ENCODE data around the gene C1QTNF8.
A peak's percentile ranks its signal among the peaks of the same experiment; 100 is the strongest.
"Not testable (repeated sequence)": the region's sequence is repeated elsewhere in the genome, so short reads cannot be mapped to it uniquely, and the experiment has no call there.

The C1QTNF8 gene

DNA sequence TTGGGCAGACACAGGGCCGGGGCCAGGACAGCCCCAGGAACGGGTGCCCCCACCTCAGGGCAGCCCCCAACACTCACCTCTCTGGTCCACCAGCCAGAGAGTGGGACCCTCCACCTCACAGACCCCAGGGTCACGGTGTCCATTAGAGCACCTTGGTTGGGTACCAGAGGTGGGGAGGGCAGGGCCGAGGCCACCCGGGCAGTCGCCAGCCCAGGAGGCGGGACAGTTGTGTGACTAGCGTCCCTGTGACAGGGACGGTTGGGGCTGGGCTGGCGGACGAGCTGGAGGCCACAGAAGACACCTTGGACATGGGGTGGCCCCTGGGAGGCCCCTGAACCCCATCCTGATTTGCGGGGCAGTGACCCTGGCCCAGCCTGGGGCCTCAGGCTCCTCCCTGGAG lies 11.7 kb upstream of the C1QTNF8 start:
- DNase-seq: no peak

DNA sequence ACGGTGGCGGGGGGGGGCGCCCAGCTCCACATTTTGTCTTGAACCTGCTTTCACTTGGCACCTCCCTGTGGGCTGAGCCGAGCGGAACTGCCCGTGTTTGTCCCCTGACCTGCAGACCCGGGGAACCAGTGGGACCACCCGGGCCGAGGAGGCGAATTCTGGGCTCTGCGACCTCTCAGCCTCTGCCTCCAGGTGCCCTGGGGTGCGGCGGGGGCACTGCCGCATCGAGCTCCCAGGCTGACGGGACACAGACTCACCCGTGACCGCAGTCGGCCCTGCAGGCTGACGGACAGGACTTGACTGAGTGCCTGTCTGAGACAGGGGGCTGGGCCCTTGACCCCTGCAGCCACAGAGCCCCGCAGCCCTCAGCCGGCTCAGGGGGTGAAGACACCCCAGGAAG lies 11.1 kb upstream of the C1QTNF8 start:
- DNase-seq: no peak

DNA sequence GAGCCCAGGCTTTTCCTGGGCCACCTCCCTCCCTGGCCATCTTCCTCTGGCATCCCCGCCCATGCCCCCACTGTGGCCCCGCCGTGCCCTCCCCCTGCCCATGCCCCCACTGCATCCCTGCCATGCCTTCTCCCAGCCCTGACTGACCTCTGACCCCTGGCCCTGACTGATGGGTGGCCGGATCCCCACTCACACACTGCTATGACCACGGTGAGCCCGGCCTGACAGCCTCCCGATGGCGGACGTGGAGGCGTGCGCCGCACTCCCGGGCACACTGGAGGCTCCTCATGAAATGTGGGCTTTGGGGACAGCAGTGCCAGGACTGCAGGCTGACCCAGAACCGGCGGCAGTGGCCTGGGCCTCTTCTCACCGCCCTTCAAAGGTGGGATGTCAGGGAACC lies 10.6 kb upstream of the C1QTNF8 start:
- no peak for DNase-seq

DNA sequence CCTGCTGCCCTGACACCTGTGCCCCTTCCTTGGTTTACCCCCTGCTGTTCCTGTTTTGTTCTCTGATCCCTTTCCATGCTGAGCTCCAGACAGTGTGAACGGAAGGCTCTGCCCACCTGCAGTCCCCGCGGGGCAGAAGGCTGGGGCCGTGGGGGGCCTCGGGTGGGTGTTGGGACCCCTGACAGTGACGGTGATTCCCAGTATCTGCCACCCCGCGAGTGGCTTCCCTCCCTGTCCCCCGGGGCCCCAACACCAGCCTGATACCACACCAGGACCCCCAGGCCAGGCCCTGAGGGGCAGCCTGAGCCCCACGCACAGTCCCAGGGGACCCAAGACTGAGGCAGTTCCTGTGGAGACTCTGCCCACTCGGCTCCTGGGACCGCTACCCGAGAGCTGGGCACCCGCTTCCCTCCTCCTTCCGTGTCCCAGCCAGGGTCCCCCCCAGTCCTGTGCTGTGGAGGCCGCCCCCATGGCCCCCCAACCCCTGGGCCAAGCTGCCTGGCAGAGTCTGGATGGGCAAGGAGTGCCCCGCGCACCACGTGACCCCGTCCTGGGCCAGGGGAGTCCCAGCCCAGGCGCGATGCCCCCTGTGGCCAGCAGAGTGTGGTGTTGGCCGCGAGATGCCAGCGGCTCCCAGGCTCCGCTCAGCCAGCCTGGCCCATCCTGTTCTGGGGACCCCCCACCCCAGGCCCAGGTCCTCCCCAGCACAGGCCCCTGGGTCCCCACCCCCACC lies 10.0 kb upstream of the C1QTNF8 start:
- peak; percentile 21 to 35 for DNase-seq

DNA sequence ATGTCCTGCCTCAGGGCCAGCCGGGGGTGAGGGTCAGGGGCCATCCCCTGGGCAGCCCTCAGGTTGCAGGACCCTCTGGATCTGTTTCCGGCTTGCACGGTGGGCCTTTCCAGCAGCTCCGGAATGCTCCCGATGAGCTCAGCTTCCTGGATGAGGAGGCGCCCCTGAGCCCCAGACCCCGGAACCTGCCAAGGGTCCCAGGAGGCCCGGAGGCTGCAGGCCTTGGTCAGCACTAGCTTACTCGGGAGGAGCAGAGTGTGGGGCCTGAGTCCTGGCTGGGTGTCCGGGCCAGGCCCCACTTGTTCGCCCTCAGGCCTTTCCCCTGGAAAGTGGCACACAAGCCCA lies 7.6 kb upstream of the C1QTNF8 start:
- DNase-seq: no peak

DNA sequence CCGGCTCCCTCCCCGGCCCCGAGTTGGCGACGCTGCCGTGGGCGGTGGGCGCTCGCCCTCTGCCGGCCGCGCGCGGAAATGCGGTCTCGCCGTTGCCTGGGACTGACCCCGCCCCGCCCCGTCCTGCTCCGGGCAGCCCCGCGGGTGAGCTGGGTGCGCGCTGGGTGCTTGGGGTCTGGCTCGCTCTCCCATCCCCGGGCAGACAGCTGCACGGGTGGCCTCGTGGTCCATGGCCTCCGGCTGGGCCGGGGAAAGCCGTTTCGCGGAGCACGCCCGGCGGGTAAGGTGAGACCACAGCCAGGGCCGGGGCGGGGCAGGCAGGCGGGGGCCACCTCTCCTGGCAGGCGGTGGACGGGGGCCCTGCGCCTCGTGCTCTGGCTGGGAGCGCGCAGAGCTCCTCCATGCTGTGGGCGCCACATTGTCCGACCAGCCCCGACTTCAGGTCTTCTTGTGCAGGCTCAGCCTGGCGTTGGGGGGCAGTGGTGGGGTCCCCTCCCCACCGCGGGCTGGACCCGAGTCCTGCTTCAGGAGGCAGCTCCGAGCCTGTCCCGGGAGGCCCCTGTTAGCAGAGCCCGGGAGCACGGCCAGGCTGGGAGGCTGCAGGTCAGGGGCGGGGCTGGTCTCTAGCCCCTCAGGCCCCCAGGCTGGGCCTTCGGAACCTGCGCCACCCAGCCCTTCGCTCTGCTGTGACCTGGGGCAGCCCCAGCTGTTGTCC lies 7.0 kb upstream of the C1QTNF8 start:
- peak in 1 of 2 experiments; percentile 20 for DNase-seq

DNA sequence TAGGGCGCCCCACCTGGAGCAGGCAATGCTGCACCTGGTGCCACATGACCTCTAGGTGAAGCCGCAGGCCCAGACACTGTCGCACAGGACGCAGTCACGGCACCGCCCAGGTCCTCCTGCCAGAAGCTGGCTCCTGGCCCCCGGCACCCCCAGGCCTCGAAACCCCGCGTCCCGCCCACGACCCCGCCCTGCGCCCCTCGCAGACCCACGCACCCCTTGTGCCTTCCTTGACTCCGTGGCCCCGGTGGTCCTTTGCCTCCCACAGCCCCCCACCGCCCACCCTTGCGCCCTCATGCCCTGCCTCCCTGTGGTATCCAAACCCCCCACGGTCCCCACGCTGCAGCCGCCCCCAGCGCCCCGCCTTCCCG lies 6.3 kb upstream of the C1QTNF8 start:
- no peak for DNase-seq

DNA sequence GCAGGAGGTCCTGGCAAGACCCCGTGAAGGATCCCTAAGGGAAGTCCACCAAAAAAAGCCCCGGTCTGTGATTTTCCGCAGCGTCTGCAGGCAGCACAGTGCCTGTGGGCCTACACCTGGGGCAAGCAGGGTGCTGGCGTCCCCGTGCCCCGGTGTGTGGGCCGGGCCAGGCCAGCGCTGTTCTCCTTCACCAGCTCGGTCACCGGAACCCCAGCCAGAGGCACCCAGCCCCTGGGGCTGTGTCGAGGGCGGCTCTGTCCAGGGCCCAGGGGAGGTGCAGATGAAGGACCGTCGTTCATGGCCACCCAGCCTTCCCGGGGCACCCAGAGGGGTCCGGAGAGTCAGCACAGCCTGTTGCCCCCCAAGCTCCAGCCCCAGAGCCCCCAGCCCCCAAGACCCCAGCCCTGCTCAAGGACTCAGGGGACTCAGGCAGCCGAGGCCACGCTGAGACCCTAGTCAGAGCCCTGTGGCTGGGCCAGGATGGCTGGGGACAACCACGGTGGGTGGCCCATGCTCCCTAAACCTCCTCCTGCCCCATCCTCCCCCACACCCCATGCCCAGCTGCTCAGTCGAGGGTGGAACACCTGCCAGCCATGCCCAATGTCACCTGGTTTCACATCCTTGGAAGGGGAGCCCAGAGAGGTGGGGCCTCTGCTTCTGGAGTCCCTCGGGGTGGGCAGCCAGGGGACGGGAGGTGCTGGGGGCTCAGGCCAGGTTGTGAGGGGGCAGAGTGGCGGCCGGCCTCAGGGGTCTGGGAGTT lies 5.7 kb upstream of the C1QTNF8 start:
- no peak for DNase-seq

DNA sequence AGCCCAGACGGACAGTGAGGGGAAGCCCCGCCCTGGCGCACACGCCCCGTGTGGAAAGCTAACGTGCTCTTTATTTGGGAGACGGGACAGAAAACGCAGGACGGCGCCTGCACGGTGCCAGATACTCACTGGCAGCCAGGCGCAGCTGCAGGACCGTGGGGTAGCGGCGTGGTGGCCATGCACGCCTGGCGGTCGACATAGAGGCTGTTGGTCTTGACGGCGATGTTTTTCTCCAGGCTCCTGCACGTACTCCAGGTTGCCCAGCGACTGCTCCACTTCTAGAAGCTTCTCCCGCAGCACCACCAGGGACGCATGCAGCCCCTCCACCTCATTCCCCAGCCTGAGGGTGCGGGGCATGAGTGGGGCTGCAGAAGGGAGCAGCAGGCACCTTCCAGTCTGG lies 5.1 kb upstream of the C1QTNF8 start:
- DNase-seq: no peak

DNA sequence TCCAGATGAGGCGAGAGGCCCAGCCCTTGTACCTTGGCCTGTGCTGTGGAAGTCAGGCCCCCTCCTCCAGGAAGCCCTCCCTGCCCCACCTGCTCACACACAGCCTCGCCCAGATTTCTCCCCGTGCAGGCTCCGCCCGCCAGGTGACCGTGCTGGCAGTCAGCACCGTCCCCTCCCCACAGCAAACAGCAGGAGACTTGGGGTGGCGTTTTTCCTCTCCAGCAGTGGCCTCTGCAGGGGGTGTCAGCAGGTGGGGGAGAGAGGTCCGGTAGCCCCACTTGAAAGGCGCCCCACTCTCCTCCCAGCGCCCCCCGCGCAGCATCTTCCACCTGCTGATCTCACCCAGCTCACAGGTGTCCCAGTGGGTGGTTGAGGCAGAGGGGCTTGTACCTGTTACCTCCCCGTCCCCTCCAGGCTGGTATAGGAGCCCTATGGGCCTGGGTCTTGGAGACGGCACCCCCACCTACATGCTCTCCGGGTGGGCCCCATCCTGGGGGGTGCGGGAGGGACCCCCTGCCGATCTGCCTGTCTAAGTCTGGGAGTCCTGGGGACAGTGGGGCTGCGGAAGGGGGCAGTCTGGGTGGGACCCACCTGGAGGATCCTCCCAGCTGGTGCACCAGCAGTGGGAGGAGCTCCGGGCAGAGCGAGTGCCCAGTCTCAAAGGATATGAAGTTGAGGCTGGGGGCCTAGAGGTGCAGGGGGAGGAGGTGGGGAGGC lies 4.2 kb upstream of the C1QTNF8 start:
- DNase-seq: no peak

DNA sequence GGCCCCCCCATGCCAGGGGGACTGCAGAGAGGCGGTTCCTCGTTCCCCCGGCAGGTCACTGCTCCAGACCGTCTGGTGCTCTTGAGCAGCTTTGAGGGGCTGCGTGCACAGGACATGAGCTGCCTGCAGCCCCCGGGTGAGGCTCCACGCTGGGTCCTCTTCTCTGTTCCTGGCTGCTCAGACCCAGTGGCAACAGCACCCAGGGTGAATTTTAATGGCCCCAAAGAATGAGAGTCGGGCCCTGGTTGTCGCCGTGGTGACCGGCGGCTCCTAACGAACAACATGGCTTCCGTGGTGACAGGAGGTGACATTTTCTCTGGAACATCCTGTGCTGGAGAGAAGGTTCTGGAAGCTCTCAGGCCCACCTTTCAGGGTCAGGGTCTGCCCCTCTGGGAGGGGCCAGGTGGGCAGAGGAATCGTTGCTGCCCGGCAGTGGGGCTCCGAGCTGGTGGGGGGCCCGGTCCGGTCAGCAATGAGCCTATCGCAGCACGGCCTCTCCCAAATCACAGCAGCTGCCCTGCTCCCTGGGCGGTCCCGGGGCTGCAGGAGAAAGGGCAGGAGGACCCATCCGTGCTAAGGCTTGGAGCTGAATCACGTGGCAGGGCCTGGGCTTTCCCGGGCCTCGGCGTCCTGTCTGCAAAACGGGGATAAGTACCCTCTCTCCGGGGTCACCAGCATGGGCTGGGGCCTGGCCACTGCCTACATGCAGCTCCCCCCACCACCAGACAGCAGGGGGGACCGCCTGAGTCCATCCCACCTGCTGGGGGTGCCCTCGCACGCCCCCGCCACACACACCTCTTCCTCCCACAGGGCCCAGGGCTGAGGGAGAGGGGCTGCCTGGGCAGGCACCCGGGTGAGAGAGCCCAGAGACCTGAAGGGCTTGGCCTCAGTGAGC lies 3.4 kb upstream of the C1QTNF8 start:
- DNase-seq: no peak

DNA sequence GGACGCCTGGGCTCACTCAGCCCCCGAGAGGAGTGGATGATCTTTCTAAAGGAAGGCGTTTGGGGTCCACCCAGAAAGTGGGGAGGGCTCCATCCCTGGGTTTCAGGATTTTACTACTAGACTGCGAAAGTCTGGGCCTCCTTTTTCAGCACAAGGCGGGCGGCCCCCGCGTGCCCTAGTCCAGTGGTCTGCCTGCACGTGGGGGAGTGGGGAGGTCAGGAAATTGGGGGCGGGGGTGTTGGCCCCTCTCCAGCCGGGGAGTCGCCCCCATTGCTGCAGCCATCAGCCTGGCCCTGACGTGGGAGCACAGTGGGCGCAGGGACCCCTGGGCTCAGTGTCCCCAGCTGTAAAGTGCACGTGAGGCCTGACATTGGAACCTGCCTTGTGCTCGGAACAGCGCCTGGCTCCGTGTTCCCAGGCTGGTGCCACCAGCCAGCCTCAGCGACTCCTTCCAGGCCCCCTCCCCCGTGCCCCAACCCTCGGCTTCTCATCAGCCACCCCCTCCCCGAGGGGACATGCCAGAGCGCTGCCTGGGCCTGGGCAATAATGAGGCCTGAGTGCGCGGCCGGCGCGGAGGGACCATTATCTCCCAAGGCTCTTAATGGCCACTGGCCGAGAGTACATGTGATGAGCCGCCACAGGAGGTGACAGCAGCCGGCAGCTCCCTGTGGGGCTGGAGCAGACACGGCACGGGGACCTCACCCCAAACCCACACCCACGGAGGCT lies 2.4 kb upstream of the C1QTNF8 start:
- DNase-seq: no peak

DNA sequence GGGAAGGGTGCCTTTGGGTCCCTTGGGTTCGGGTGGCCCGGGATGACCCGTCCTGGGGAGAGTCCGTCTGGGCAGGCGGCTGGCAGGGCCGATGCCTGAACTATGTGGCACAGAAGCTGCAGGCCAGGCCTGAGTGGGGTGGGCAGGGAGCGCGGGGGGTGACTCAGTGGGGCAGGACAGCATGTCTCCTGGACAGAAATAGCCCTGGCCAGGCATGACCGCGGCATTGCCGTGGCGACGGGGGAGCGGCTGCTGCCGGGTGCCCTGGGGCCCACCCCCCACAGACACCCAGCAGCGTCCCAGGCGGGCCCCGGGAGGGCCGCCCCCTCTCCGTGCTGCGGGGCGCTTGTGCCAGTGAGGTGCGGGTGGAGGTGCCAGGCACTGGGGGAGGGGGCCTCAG lies 1.8 kb upstream of the C1QTNF8 start:
- no peak for DNase-seq

DNA sequence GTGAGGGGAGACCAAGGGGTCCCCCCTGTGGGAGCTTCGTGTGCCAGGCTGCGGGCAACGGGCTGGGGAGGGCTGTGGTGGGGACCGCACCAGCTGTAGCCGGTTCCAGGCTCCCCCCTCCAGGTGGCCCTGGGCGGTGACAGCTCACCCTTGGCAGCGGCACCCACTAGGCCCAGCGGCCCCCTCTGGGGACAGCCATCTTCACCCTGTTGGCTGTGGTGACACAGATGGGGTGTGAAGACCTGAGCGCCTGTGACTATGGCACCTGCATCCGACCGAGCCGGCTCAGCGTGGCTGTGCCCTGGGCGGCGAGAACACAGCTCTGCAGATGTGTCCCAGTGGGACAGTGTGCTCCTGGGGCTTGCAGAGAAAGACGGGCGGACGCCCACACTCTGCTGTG lies 1.1 kb upstream of the C1QTNF8 start:
- no peak for DNase-seq

DNA sequence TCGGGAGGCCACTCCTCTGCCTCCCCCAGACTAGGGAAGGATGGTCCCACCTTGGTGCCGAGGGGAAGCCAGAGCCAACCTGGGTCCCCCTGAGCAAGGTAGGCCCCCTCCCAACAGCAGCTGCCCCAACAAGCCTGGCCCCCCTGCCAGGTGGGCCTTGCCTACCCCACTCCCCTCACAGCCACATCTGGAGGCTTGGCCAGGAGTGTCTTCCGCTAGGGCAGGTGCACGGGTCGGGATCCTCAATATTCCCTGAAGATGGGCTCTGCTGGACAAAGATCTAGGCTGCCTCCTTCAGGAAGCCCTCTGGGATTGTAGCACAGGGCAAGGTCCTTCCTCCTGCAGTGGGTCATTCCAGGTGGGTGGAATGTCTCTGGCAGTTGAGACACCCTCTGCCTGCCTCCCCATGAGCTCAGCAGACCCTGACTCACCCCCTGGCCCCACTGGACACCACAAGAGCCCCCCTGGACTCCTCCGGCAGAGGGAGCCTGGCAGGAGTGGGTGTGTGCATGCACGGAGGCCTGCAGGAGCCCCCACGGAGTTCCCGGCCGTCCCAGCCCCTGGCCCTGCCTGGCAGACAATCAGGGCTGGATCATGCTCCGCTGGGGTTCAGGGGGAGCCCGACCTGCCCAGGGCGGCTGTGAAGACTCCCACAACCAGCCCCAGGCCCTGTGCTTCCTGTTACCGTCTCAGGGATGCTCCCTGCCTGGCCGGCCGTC lies 435 bp downstream of the C1QTNF8 start:
- DNase-seq: no peak

DNA sequence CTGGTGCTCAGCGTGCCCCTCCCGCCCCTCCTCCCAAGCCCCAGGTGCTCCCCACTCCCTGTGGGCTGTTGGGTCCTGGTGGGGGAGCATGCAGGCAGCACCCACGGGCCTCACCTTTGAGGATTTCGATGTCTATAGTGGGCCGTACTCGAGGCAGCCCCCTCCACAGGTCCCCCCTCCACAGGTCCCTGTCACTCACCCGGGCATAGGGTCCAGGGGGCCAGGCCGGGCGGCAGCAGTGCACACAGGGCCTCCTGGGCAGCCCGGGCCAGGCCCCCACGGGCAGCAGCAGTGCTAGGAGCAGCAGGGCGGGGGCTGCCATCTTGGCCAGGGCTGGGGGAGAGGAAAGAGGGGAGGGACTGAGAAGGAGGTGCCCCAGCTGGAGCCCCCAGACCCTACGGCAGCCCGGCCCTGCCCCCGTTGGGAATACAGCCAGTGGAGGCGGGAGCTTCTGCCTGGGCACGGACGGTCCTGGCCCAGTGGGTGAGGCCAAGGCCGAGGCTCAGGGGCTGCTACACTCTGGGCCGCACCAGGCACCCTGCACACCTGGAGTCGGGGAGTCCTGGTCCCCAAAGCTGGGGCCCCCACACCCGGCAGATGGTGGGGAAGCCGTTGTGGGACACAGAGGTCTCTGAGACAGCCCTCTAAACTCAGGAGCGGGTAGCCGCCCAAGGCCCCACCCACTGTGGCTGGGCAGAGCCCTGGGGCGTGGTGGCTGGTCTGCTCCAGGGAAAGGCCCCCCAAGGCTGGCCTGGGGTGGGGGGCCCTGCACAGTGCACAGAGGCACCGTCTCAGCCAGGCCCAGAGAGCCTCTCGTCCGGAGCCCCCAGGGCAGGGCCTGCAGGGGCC lies 1.2 kb downstream of the C1QTNF8 start:
- no peak for DNase-seq

DNA sequence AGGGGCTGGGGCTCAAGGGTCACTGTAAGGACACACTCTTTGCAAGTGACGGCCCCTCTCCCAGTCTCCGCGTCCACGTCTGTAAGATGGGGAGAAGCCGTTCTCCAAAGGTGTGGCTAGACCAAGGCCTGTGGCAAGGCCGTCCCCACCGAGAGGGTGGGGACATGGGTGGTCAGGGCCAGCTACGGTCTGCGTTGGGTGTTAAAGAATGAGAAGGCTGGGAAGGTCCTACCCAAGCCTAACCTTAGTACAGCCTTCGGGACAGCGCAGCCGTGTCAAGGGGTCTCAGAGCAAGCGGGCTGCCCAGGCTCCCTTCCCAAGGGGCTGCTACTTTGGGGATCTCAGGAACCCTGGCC lies 1.9 kb downstream of the C1QTNF8 start:
- DNase-seq: no peak

DNA sequence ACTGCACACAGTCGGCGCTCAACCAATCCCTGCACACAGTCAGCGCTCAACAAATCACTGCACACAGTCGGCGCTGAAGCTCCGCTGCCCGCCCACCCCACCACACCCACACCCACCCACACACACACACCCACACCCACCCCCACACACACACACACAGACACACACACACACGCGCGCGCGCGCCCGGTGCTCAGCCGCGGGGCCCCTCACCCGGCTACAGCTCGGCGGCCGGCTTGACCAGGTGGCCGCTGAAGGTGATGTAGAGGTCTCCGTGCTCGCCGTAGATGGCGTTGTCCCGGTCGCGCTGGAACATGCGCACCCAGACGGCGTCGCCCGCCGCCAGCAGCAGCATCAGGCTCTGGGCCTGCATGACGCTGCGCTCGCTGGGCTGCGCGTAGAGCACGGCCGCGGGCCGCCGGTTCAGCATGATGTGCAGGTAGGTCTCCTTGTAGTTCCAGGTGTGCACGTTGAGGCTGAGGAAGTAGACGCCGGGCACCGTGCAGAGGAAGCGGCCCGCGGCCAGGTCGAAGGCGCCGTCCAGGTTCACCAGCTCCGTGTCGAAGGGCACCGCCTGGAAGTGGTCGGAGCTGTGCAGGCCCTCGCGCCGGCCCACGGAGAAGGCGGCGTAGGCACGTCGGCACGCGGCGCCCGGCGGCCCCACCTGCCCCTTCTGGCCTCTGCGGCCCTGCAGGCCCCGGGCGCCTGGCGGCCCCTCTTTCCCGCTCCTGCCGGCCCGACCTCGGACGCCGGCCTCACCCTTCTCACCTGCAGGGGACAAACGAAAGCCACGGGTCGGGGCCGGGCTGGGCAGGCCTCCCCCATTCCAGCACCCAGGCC lies 2.5 kb downstream of the C1QTNF8 start:
- no peak for DNase-seq

DNA sequence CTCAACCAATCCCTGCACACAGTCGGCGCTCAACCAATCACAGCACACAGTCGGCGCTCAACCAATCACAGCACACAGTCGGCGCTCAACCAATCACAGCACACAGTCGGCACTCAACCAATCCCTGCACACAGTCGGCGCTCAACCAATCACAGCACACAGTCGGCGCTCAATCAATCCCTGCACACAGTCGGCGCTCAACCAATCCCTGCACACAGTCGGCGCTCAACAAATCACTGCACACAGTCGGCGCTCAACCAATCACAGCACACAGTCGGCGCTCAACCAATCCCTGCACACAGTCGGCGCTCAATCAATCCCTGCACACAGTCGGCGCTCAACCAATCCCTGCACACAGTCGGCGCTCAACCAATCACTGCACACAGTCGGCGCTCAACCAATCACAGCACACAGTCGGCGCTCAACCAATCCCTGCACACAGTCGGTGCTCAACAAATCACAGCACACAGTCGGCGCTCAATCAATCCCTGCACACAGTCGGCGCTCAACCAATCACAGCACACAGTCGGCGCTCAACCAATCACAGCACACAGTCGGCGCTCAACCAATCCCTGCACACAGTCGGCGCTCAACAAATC lies 3.3 kb downstream of the C1QTNF8 start:
- not testable (repeated sequence) for DNase-seq
